NCI-H2107 (cell line): ENCODE results near the gene QKI.
"Not testable (repeated sequence)": the region's sequence is repeated elsewhere in the genome, so short reads cannot be mapped to it uniquely, and the experiment has no call there.

Experiments
- DNase-seq: peaks from one replicate; lab custom pipeline; 2025; lab: John Stamatoyannopoulos, UW

QKI gene

DNA sequence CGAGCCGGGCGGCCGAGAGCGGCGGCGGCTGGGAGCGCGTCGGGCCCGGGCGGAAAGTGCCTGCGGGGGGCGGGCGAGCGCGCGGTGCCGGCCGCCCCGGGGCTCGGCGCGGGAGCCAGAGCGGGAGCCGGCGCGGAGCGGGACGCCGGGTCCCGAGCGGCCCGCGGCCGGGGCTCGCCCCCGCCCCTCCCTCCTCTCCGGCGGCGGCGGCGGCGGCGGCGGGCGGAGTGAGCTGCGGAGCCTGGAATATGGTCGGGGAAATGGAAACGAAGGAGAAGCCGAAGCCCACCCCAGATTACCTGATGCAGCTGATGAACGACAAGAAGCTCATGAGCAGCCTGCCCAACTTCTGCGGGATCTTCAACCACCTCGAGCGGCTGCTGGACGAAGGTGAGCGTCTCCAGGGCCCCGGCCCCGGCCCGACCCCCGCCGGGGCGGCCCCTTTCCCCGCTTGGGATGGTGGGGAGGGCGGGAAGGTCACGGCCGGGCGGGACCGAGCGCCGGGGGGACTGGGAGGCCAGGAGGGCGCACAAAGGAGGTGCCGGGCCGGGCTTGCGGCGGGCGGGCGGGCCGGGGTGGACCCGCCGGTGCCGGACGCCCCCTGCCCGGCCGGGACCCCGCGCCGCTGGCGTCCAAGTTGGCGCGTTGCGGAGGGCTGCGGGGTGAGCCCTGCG, 565 bp downstream of the QKI start:
- no peak for DNase-seq

DNA sequence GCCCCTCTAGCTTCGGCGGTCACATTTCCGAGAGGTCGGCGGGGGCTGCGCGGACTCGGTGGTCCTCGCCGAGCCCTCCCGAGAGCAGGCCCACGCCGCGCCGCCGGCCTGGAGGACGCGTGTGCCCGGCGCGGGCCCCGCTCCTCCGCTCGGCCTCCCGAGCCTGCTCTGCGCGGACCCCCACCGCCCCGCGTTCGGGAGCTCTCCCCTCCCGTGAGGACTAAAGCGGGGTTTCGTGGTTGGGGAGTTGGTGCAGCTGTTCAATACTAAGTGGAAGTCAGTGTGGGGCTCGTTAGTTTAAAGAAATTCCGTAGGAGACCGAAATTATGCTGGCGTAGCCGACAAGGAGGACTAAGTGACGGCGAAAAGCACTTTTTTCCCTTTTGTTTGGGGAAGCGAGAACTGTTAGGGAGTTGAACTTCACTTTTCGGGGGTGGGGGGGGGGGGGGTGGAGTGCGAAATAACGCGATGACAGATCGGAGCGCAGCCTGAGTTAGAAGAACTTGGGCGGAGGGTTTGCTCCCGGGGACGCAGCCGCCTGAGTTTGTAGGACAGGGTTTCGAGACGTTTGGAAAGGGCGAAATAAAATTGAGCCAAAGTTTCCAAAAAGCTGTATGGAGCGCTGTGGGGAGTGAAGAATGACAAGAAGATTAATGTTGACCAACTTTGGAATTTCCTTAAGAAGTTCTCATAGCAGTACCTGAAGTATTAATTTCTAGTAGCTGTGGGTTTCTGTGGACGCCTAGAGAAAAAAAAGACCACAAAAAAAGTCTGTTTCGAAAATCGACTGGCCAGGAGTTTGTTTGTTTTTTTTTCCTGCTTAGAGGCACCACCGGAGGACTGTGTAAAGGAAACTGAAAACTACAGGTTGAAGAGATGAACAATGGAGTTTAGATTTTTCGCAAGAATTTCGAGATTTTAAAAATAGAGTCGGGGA, 1.4 kb downstream of the QKI start:
- no peak for DNase-seq

DNA sequence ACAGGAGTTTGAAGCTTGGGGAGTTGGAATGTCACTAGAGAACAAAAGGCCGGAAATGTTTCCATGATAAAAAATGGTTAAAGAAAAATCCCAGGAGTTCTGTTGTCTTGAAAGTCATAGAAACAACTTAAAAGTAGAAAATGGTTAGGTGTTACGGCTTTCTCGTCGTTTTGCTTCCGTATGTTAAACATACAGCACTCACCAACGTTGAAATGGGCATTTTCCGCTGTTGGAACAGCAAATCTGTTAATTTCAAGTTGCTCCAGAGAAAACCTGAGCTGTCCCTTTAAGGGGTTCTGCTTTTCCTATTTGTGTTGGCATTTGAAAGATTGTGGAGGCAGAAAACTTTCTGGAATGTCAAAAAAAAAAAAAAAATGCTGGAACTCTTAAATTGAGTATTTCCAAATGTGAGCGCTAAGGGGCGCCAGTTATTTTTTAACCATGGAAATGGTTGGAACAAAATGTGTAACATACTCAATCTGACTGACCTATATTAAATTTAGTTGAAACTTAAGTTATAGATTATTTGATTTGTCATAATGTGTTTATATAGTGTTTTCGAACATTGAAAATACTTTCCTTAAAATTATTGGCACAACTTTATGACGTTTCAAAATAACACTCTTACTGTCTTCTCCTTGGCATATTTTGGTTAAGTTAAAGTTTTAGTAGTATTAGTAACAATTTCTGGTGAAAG, 2.2 kb downstream of the QKI start:
- no peak for DNase-seq

DNA sequence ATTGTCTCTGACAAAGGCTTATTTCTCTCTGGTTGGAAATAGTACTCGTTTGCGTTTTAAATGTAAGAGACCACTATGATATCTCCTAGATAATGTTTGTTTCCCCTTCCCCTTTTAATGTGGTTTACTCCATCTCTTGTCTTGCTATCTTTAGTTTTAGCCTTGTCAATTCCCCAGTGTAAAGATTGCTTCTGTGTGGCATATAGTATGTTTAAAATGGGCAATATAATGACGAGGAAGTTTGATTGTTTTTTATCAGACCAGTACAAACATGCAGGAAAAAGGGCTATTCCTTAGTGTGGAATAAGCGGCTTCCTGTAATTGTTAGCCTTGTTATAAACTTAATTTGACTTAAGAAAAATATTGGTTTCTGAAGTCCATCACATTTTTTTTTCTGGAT, 3.1 kb downstream of the QKI start:
- no peak for DNase-seq

DNA sequence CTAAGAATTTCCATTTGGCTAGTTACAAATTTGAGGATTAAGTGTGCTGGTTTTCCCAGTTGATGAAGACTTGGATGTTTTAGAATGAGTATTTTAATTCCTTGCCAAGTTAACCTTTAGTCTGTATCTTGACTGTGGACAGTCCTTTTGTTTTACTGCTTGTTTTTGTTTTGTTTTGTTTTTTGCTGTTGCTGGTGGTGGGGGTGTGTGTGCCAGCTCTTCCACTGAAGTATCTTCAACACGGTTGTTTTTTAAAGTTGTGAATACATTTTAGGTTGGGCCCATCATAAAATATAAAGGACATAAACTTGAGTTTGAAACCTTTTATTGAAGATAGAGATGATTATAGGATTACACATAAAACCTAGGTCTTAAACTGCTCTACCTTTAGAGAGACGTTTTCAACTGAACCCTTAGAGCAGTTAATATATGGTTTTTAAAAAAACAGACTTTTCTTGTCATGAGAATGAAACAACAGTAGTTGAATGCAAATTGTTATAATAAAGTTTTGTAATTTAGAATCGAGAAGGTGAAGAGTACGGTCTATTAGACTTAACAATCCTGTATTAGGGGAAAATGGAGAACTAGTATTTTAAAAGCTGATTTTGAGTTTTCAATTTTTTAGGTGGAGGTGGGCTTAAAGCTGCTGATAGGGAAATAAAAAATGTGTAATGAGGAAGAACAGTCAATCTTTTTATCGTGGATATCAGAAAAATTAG, 4.0 kb downstream of the QKI start:
- no peak for DNase-seq

DNA sequence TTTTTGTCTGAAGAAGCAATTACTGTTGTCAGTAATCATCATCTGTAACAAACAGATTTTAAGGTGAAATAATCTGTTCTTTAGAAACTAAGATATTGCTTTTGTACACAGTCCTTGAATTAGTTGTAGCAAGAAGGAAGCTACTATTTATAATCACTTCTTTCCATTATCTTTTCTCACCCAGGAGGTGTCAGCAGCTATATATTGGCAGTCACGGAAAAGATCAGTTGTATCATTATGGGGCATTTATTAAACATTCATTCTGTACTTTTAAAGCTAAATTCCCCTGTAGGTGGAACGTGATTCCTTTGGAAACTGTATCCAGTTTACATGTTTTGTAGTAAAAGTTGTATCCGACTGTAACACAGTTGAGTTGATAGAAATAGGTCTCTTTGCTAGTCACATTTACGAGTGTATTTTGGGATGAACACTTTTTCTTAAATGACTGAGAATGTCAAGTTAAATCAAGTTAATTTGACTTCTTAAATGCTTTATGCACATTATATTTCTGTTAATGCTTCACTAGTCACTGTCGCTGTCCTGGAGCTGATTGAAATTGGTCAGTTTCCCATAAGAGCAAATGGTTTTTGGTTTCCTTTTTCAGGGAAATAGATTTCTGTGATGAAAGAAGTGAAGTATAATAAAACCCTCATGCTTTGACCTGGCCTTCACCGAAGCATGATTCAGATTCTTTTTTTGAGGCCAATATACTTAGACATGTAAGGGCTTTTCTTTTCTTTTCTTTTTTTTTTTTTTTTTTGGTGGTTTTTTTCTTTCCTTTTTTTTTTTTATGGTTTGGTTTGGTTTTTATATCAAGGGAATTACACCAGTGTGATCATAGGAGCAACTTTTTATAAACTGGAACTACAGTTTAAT, 5.1 kb downstream of the QKI start:
- DNase-seq: no peak

DNA sequence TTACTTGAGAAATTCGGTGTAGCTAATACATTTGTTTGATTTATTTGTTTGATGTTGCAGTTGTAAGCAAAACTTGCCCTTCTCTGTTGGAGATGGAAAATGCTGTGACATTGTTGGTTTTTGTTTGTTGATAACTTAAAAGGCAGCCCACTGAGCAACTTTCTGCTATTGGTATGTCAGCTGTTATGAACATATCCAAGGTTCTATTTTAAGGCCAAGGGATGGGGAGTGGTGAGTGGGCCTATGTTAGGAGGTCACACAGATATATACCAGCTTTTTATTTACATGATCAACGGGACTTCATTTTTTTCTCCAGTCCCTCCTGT, 5.7 kb downstream of the QKI start:
- DNase-seq: no peak

DNA sequence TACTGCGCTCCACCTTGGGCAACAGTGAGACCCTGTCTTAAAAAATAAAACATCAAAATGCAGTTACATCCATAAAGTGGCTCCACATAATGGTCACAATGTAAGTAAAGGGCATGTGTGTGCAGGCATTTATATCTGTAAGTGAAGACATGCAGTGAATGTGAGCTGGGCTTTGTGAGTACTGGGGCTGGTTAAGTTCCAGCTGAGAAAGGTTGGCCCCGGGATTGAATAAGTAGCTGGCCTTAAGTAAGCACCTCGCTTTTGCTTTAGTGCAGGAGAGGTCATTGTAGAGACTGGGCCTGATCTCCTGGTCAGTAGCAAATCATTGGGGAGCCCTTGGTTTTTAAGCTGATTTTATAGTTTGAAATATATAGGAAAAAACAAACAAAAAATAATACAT, 8.0 kb downstream of the QKI start:
- no peak for DNase-seq

DNA sequence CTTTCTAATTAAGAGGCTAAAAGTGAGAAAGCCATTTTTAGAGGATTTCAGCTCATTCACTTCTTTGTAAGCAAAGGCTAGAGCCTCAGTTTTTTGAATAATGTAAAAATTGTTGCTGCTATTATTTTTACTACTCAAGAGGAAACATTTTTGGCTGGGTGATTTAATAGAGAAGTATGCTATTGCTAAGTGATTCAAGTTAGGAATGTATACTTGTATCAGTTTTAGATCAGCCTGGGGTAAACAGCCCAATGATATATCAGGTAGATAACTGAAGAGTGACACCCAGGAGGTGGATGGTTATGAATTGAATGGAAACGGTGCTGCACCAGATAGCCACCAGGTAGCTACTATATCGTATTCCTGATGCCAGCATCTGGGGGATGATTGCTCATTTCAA, 9.2 kb downstream of the QKI start:
- DNase-seq: no peak

DNA sequence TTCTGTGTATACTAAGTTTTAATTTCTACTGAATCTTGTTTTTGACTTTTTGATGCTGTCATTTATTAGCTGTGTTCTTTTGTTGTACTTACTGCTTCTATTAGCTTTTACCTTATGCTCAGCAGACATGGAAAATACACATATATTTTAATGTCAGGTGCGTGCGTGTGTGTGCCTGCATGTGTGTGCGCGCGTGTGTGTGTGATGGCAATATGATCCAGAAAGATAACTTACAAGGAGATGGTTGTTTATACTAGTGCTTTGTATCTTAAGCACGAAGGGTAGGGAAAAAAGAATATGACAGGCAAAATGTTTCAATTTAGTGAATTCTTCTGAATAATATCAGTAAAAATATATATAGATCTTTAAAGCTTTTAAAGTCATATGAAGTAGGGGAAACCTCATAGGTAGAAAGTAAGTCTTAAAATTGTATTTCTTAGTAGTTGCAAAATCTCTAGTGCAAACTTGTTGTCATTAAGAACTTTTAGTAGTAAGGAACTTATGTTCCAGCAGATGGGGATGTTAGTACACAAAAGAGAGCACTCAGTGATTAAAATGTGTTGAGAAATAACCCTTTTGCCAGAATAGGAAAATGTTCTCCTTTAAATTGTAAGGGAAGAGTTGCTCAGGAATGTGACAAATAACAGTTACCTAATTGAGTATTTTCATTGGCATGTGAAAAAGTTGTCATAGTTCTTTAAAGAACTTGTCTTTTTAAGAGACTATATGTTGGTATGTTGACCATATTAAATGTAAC, 13.2 kb downstream of the QKI start:
- DNase-seq: no peak

DNA sequence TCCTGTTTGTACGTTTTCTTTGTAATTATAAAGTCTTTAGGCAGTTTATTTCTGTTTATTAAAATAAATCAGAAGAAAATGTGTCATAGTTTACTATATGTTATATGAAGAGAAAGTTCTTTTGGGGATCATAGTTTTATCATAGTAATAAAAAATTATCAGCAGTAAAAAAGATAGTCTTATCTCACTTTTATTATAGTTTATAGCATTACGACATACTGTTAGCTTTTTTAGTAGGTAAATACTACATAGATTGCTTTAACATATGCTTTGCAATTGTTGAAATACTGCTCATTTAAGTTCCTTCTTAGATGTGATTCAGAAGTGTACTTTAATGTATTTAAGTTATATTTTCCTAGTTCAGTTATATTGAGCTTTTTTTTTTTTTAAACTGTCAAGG, 13.9 kb downstream of the QKI start:
- DNase-seq: no peak

DNA sequence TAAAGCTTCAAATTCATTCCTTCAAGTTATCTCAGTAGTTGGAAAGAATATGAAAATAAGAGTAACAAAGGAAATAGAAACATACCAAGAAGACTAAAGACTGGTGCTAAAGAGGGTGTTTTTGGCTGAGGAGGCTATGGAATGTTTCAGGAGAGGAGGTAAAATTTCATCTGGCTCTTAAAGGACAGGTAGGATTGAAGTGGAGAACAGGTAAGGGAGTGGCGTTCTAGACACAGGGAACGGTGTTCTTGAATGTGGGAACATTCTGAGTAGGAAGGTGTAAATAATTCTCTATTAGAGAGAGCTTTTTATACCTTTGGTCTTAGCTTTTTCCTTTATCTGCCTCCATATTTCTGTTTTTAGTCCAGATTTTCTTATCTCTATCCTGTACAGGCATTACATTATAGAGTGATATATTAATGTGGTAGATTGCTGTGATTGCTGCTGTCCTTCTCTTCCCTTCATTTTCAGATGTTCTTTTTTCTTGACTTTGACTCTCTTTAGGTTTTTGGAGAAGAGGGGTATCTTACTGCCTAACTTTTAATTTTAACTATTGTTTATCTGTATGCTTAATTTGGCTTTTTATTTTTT, 15.4 kb downstream of the QKI start:
- no peak for DNase-seq

DNA sequence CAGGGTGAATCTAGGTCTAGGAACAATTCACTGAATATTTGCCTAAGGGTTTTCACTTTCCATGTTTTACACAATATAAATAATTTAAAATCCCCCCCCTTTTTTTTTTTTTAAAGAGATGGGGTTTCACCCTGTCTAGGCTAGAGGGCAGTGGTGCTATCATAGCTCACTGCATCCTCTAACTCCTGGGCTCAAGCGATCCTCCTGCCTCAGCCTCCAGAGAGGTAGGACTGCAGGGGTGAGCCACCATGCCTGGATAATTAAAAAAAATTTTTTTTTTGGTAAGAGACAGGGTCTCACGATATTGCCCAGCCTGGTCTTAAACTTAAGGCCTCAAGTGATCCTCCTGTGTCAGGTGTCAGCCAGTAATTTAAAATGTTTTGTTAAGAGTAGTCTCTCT, 17.8 kb downstream of the QKI start:
- DNase-seq: no peak

DNA sequence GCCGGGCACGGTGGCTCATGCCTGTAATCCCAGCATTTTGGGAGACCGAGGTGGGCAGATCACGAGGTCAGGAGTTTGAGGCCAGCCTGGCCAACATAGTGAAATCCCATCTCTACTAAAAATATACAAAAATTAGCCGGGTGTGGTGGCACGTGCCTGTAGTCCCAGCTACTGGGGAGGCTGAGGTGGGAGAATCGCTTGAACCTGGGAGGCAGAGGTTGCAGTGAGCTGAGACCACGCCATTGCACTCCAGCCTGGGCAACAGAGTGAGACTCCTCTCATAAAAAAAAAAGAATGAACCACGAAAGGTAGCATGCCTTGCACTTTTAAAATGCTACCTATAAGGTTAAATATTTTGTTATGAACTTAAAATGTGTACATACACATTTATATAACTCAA, 19.0 kb downstream of the QKI start:
- not testable (repeated sequence) for DNase-seq

DNA sequence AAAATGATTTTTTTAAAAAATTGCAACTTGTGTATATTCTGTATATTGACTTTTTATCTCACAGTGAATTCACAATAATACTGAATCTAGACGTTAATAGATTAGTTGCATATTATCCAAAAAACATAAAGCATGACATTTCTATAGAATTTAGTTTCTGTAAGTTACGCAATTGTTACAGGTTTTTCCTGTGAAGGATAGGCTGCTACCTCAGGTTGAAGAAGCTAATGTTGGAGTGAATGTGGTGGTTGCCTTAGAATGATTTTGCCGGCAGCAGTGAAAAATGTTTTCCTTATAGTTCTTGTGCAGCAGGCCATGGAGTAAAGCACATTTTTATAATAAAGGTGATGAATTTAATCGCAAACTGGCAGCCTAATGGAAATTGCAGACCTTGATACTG, 20.5 kb downstream of the QKI start:
- no peak for DNase-seq

DNA sequence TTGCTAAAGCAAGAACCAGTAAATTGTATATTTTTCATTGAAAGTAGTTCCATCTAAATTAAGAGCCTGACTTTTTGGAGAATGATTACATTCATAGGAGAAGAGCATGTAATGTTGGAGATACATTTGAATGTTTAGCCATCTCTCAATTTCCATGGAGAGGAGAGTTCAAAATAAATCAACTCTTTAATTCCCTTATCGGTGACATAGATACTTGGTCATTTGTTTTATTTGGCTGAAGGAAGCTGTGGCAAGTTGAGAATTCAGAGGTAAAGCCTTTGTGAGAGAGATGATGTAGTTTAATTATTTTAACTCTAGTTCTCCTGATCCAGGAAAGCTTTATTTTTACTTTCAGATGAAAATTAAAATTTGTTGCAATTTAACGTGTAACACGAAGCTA, 22.3 kb downstream of the QKI start:
- no peak for DNase-seq

DNA sequence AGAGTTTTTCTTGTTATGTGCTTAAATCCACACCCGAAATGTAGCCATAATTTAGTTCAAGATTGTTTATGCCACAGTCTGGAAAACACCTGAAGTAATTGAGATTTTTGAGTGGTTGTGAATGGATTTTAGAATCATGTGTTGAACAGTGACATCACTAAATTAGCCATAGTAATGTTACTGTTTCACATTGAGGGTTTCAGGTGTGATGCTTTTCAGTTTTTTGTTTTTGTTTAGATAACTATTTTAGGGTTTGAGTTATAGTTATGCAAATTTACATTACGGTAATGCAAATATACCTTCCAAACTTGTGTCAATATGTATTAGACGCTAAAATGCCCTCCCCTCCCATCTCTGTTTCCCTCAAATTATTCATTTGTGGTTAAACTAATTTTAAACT, 22.9 kb downstream of the QKI start:
- no peak for DNase-seq

DNA sequence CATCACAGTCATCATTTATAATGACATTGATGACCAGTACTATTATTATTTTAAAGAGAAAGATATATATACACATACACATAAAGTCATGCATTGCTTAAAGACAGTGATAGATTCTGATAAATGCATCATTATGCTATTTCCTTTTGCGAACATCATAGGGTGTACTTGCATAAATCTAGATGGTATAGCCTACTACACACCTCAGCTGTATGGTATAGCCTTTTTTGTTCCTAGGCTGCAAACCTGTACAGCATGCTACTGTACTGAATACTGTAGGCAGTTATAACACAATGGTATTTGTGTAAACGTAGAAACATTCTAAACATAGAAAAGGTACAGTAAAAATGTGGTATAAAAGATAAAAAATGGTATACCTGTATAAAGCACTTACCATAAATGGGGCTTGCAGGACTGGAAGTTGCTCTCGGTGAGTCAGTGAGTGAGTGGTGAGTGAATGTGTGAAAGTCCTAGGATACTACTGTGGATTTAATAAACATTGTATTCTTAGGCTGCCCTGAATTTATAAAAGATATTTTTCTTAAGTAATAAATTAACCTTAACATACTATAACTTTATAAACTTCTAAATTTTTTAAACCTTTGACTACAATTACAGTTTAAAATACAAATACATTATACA, 23.9 kb downstream of the QKI start:
- DNase-seq: no peak

DNA sequence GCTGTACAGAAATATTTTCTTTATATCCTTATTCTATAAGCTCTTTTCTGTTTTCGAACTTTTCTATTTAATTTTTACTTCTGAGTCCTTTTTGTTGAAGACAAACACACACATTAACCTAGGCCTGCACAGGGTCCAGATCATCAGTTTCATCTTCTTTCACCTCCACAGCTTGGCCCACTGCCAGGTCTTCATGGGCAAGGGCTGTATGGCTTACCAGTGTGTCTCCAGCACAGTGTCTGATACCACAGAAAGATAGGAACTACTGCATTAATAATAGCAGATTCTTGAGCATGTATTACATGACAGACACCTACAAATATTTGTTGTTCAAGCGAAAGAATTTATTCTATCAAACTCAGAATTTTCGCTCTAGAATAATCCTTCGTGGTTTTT, 24.4 kb downstream of the QKI start:
- DNase-seq: no peak

DNA sequence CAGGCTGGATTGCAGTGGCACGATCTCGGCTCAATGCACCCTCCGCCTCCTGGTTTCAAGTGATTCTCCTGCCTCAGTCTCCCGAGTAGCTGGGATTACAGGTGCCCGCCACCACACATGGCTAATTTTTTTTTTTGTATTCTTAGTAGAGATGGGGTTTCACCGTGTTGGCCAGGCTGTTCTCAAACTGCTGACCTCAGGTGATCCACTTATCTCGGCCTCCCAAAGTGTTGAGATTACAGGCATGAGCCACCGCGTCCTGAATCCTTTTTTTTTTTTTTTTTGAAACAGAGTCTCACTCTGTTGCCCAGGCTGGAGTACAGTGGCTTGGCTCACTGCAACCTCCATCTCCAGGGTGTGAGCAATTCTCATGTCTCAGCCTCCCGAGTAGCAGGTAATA, 24.9 kb downstream of the QKI start:
- not testable (repeated sequence) for DNase-seq
